OCI-M2 (cell line): ENCODE results near the gene HM13.
"Not testable (repeated sequence)": the region's sequence is repeated elsewhere in the genome, so short reads cannot be mapped to it uniquely, and the experiment has no call there.

Experiments
- DNase-seq: peaks from one replicate; lab custom pipeline; 2025; ENCODE audit not compliant: unreplicated experiment; lab: John Stamatoyannopoulos, UW

The HM13 gene

GRCh38 chr20:31542201-31542842, 28.1 kb downstream of the HM13 start:
- no peak for DNase-seq

- DNase-seq = no peak
These were observed 28.7 kb downstream of the HM13 start for GRCh38 chr20:31542963-31543362.

GRCh38 chr20:31543966-31544598, 29.8 kb downstream of the HM13 start:
- DNase-seq = no peak

- no peak for DNase-seq
These were observed 30.4 kb downstream of the HM13 start for GRCh38 chr20:31544600-31544999.

GRCh38 chr20:31545621-31546040, 31.4 kb downstream of the HM13 start:
- DNase-seq = not testable (repeated sequence)

GRCh38 chr20:31547017-31547675, 32.9 kb downstream of the HM13 start:
- DNase-seq = no peak

GRCh38 chr20:31547720-31548298, 33.6 kb downstream of the HM13 start:
- no peak for DNase-seq

GRCh38 chr20:31548820-31549512, 34.7 kb downstream of the HM13 start:
- DNase-seq = no peak

GRCh38 chr20:31549513-31549880, 35.3 kb downstream of the HM13 start:
- no peak for DNase-seq

- DNase-seq = no peak
These were observed 35.9 kb downstream of the HM13 start for GRCh38 chr20:31550099-31550498.

- DNase-seq = no peak
These were observed 37.2 kb downstream of the HM13 start for GRCh38 chr20:31551163-31552081.

- no peak for DNase-seq
These were observed 41.0 kb downstream of the HM13 start for GRCh38 chr20:31555203-31555775.

GRCh38 chr20:31559704-31560093, 45.5 kb downstream of the HM13 start:
- no peak for DNase-seq

- DNase-seq = no peak
These were observed 46.0 kb downstream of the HM13 start for GRCh38 chr20:31560094-31560745.

- no peak for DNase-seq
These were observed 46.7 kb downstream of the HM13 start for GRCh38 chr20:31560746-31561598.

- DNase-seq = no peak
These were observed 48.0 kb downstream of the HM13 start for GRCh38 chr20:31562241-31562640.

- no peak for DNase-seq
These were observed 50.0 kb downstream of the HM13 start for GRCh38 chr20:31564284-31564683.

- DNase-seq = no peak
These were observed 51.6 kb downstream of the HM13 start for GRCh38 chr20:31565699-31566318.
